NB4 (cell line): ENCODE data around the gene CDKAL1.

Experiments
- MAX ChIP-seq: IDR thresholded peaks from 2 replicates; pipeline ENCODE4 v1.6.1; 2011; ENCODE audit warnings: low read depth, low read length
- MYC ChIP-seq: IDR thresholded peaks from 2 replicates; pipeline ENCODE4 v1.6.1; 2011; ENCODE audit warnings: low read depth, low read length
- POLR2A ChIP-seq: IDR thresholded peaks from 2 replicates; pipeline ENCODE4 v1.6.1; 2011; ENCODE audit warnings: mild to moderate bottlenecking; ENCODE audit not compliant: insufficient read length; ENCODE audit errors: extremely low read depth
- TF ChIP-seq, protein P1 (sequence below): IDR thresholded peaks from one replicate; pipeline ENCODE4 v1.5.1; 2012; ENCODE audit warnings: low read depth, low read length

DNA sequence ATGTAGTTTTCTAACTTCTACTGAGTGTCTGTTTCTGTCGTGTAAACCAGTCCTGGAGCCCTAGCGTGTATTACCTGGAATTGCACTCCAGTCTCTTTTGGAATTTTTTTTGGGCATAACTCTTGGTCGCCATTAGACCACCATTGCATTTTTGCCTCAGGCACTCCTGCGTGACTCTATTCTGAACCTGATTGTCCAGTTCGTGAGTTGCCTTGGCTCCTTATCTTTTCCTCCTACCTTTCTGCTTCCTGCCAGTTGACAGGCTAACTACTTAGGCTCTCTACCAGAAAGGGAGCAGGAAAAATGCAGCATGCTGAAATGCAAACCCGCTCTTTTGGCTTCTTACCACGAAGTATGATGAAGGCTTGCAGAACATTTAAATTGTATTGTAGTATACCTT is 568.4 kb downstream of the CDKAL1 start:
- TF ChIP-seq, protein P1, sequence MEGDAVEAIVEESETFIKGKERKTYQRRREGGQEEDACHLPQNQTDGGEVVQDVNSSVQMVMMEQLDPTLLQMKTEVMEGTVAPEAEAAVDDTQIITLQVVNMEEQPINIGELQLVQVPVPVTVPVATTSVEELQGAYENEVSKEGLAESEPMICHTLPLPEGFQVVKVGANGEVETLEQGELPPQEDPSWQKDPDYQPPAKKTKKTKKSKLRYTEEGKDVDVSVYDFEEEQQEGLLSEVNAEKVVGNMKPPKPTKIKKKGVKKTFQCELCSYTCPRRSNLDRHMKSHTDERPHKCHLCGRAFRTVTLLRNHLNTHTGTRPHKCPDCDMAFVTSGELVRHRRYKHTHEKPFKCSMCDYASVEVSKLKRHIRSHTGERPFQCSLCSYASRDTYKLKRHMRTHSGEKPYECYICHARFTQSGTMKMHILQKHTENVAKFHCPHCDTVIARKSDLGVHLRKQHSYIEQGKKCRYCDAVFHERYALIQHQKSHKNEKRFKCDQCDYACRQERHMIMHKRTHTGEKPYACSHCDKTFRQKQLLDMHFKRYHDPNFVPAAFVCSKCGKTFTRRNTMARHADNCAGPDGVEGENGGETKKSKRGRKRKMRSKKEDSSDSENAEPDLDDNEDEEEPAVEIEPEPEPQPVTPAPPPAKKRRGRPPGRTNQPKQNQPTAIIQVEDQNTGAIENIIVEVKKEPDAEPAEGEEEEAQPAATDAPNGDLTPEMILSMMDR, result no peak
- TF ChIP-seq POLR2A, result no peak
- TF ChIP-seq MAX, result no peak
- no peak for TF ChIP-seq MYC
